Upper lobe of right lung (tissue), 1 donor: ENCODE results near the gene RABEP2. TPM values are rescaled to one million over a fixed set of nuclear protein-coding genes. Genes with fewer than 3 reads are reported as not detected.

ENCODE experiments used
- ATAC-seq: fragments of 200-7000 bp; cut with Tn5 transposase; one replicate; pipeline ENCODE4 v1.9.1; 2020; ENCODE audit warnings: mild to moderate bottlenecking, moderate library complexity
- DNase-seq: peaks from one replicate; pipeline ENCODE4 v3.0.0-alpha.2; 2020
- H3K27ac ChIP-seq: fragments of 200-600 bp; one replicate; pipeline ENCODE4 v1.8.0; 2022
- H3K27me3 ChIP-seq: fragments of 200-600 bp; one replicate; pipeline ENCODE4 v1.8.0; 2022; ENCODE audit warnings: mild to moderate bottlenecking
- H3K36me3 ChIP-seq: fragments of 200-600 bp; one replicate; pipeline ENCODE4 v1.8.0; 2022
- H3K4me1 ChIP-seq: fragments of 200-600 bp; one replicate; pipeline ENCODE4 v1.8.0; 2022
- H3K4me3 ChIP-seq: fragments of 200-600 bp; one replicate; pipeline ENCODE4 v1.8.0; 2022; ENCODE audit warnings: mild to moderate bottlenecking
- H3K9me3 ChIP-seq: fragments of 200-600 bp; one replicate; pipeline ENCODE4 v1.8.0; 2022
- intact Hi-C: fragments of 100-400 bp; cut with DNase I; formaldehyde crosslinking; loops from one replicate; pipeline ENCODE4 v1.11.0; 2022
- total RNA-seq: library from RNA; stranded (reverse); fragmentation: NEBNext Ultra II Directional; extraction: Animal tissue kit (Norgen Biotek cat#: 25700); gene quantifications from one replicate; pipeline ENCODE4 v1.2.1, GENCODE V29; 2021
- TF ChIP-seq, protein P1 (sequence below): fragments of 200-600 bp; IDR thresholded peaks from one replicate; pipeline ENCODE4 v1.8.0; 2022; ENCODE audit warnings: antibody characterized with exemption
- donor health status: DM: no; HTN: yes; CAD: no; lungs with severe emphysema.

Gene RABEP2
- total RNA-seq, 1 donor from 2014 or later, result 23.4 TPM

GRCh38 chr16:28964072-28964471, 39.0 kb upstream of the RABEP2 start:
- Histone ChIP-seq H3K9me3 (no peaks in the 10 kb centered on the region), H3K36me3 (peaks cover 55% of the 10 kb centered on the region), H3K27me3 (no peaks in the 10 kb centered on the region), H3K27ac (no peak overlapping the region), H3K4me3 (no peak overlapping the region), H3K4me1 (no peaks in the 10 kb centered on the region)
- DNase-seq (no peak), ATAC-seq (no peak)
- intact Hi-C loops, result no loop called here
- TF ChIP-seq, protein P1, sequence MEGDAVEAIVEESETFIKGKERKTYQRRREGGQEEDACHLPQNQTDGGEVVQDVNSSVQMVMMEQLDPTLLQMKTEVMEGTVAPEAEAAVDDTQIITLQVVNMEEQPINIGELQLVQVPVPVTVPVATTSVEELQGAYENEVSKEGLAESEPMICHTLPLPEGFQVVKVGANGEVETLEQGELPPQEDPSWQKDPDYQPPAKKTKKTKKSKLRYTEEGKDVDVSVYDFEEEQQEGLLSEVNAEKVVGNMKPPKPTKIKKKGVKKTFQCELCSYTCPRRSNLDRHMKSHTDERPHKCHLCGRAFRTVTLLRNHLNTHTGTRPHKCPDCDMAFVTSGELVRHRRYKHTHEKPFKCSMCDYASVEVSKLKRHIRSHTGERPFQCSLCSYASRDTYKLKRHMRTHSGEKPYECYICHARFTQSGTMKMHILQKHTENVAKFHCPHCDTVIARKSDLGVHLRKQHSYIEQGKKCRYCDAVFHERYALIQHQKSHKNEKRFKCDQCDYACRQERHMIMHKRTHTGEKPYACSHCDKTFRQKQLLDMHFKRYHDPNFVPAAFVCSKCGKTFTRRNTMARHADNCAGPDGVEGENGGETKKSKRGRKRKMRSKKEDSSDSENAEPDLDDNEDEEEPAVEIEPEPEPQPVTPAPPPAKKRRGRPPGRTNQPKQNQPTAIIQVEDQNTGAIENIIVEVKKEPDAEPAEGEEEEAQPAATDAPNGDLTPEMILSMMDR, result no peak

DNA sequence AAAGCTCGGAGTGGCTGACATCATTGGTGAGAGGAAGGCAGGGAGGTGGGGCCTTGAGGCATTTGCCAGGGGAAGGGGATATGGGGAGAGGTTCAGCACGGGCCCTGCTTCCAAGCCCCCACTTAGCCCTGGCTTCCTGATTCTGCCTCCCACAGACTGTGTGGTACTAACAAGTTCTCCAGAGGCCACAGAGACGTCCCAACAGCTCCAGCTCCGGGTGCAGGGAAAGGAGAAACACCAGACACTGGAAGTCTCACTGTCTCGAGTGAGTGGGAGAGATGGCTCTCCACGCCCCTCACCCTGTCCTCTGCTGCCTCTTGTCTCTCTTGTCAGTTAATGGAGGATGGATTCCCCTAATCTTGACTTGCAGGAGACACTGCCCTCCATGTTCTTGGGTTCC, 33.8 kb upstream of the RABEP2 start:
- Histone ChIP-seq H3K36me3 (peaks cover 88% of the 10 kb centered on the region), H3K4me1 (no peaks in the 10 kb centered on the region), H3K27me3 (no peaks in the 10 kb centered on the region), H3K4me3 (no peak overlapping the region), H3K27ac (no peak overlapping the region), H3K9me3 (no peaks in the 10 kb centered on the region)
- TF ChIP-seq, protein P1, result no peak
- DNase-seq, result no peak
- intact Hi-C loops, result no loop called here
- no peak for ATAC-seq

DNA sequence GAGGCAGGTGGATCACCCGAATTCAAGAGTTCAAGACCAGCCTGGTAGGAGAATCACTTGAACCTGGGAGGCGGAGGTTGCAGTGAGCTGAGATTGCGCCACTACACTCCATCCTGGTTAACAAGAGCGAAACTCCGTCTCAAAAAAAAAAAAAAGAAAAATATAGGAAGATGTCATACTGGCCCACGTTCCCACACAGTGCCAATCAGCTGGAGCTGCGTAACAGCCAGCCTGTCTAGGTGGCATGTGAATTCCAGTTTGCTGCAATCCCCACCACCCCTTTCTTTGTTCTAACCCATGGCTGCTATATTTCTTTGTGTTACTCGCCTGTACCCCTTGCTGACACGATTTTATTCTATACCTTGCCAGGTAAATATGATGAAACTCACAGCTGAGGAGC, 33.2 kb upstream of the RABEP2 start:
- Histone ChIP-seq H3K27me3 (no peaks in the 10 kb centered on the region), H3K27ac (no peak overlapping the region), H3K9me3 (no peaks in the 10 kb centered on the region), H3K4me3 (no peak overlapping the region), H3K4me1 (no peaks in the 10 kb centered on the region), H3K36me3 (peaks cover 88% of the 10 kb centered on the region)
- intact Hi-C loops, result no loop called here
- DNase-seq, result no peak
- ATAC-seq, result no peak
- TF ChIP-seq, protein P1, result no peak

- no peaks in the 10 kb centered on the region for H3K9me3 ChIP-seq
- ATAC-seq (peak; percentile 49), DNase-seq (no peak)
- H3K27me3 ChIP-seq, result no peaks in the 10 kb centered on the region
- intact Hi-C loops, result no loop called here
- TF ChIP-seq, protein P1, result no peak
- H3K27ac ChIP-seq, result peak overlapping the region; percentile 90
- peak overlapping the region; percentile 99 for H3K4me3 ChIP-seq
- H3K36me3 ChIP-seq, result peaks cover 35% of the 10 kb centered on the region
- peaks cover 8% of the 10 kb centered on the region for H3K4me1 ChIP-seq
Measured at GRCh38 chr16:28951410-28951943, 26.4 kb upstream of the RABEP2 start.

DNA sequence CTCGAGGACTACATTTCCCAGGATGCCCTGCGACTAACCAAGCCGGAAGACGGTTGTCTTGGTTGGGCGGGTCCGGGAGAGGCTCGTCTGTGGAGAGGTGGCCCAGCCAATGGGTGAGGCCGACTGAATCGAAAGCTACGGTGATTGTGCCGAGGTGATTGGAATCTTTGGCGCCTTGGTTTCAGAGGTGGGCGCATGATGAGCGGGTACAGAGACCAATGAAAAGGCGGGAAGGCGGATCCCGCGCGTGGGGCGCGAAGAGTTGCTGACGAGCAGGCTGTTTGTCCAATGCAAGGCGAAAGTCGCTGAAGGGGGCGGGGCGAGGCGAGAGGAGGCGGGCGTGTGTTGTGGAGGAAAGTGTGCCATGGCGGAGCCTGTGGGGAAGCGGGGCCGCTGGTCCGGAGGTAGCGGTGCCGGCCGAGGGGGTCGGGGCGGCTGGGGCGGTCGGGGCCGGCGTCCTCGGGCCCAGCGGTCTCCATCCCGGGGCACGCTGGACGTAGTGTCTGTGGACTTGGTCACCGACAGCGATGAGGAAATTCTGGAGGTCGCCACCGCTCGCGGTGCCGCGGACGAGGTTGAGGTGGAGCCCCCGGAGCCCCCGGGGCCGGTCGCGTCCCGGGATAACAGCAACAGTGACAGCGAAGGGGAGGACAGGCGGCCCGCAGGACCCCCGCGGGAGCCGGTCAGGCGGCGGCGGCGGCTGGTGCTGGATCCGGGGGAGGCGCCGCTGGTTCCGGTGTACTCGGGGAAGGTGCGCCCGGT, 25.8 kb upstream of the RABEP2 start, which contains the start of gene NFATC2IP:
TSS of gene NFATC2IP (plus strand) at position 290 of the 762 bp plus-strand sequence. CDS start at position 365, 75 bp downstream.
- peak within 1 kb of the TSS; percentile 90 for H3K27ac ChIP-seq
- intact Hi-C loops, result no loop called here

More for the DNA sequence above, 25.8 kb upstream of the RABEP2 start, which contains the start of gene NFATC2IP:
- peaks cover 9% of the 10 kb centered on the region for H3K4me1 ChIP-seq
- TF ChIP-seq, protein P1, result no peak
- peak within 1 kb of the TSS; percentile 99 for H3K4me3 ChIP-seq
- H3K9me3 ChIP-seq, result no peaks in the 10 kb centered on the region
- H3K36me3 ChIP-seq, result peaks cover 28% of the 10 kb centered on the region
- no peaks in the 10 kb centered on the region for H3K27me3 ChIP-seq
- peak; percentile 97 for ATAC-seq
- DNase-seq, result peak; percentile 99
